ENCODE measurements around the gene ERBB4. TPM values are rescaled to one million over a fixed set of nuclear protein-coding genes. Genes with fewer than 3 reads are reported as not detected.

ERBB4 gene
- total and polyA plus RNA-seq, 10 of the 15 experiments (the other 5 are each of a cell fraction or from before 2014, with no cell fraction given), result under 0.01 to 0.23 (median 0.01) TPM; not detected in 4

DNA sequence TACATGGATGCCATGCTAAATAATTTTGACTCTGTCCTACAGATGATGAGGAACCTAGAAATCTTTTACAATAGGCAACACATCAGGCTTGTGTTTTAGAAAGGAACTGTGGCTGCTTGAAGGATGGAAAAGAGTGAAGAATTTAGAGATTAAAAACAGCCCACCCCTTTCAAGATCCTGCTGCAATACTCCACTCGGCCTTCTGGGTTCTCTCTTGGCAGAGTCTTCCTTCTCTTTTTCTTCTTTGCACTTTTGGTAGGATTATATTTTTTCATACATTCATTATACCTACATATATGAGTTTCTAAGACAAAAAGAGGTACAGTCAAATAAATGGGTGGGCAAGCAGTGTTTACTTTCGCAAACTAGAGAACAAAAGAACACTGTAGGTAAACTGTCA lies 474.3 kb downstream of the ERBB4 start:
- Histone ChIP-seq H3K9me3 (replicated peaks; ENCODE audit: control insufficient read depth, insufficient read depth, low read length) (no peaks in the 10 kb centered on the region), H3K9ac (ENCODE audit: control insufficient read depth, insufficient read depth, low read length) (no peak overlapping the region), H3K36me3 (ENCODE audit: control insufficient read depth in 2 of 2, insufficient read depth in 2 of 2, low read length in 1 of 2) (no peaks in the 10 kb centered on the region), H3K4me1 (ENCODE audit: control insufficient read depth, insufficient read depth, low read length) (no peaks in the 10 kb centered on the region), H3K4me2 (ENCODE audit: control insufficient read depth, insufficient read depth) (no peak overlapping the region), H3K27me3 (replicated peaks in 1 of 2; ENCODE audit: control insufficient read depth in 2 of 2, insufficient read depth in 2 of 2, low read length in 1 of 2) (no peaks in the 10 kb centered on the region), H3K4me3 (no peak overlapping the region), H3K27ac (ENCODE audit: control insufficient read depth, insufficient read depth) (no peak overlapping the region), H3K79me2 (ENCODE audit: control insufficient read depth, insufficient read depth, low read length) (no peaks in the 10 kb centered on the region), H2AFZ (ENCODE audit: control insufficient read depth, low read depth, low read length) (no peak overlapping the region; the same call in 1 of the 2 replicates), H4K20me1 (ENCODE audit: control insufficient read depth, insufficient read depth) (no peaks in the 10 kb centered on the region)
- DNase-seq (ENCODE audit: low read depth, low spot score), result no peak
- no peak for FAIRE-seq
- WGBS (ENCODE audit: insufficient coverage, insufficient replicate concordance, low lambda C conversion rate, missing lambda C conversion rate), result 26% methylated on average over 2 of the region's 2 CpGs
- SMC1A ChIA-PET (ENCODE audit: uncharacterized antibody, unreplicated experiment), result no interaction called here
- TF ChIP-seq ZNF24 (IDR thresholded peaks at IDR 0.05) (no peak), PAX8 (IDR thresholded peaks at IDR 0.05) (no peak)
- CTCF ChIA-PET, result no interaction called here
- RAD21 ChIA-PET (ENCODE audit: unreplicated experiment), result no interaction called here
- BruUV-seq (replicated peaks), result no TSS peak
- ATAC-seq, result no peak
- POLR2A ChIA-PET, result no interaction called here
- in situ Hi-C loops (cut with MboI), result no loop called here
- intact Hi-C loops (cut with micrococcal nuclease; ENCODE audit: unreplicated experiment), result no loop called here

DNA sequence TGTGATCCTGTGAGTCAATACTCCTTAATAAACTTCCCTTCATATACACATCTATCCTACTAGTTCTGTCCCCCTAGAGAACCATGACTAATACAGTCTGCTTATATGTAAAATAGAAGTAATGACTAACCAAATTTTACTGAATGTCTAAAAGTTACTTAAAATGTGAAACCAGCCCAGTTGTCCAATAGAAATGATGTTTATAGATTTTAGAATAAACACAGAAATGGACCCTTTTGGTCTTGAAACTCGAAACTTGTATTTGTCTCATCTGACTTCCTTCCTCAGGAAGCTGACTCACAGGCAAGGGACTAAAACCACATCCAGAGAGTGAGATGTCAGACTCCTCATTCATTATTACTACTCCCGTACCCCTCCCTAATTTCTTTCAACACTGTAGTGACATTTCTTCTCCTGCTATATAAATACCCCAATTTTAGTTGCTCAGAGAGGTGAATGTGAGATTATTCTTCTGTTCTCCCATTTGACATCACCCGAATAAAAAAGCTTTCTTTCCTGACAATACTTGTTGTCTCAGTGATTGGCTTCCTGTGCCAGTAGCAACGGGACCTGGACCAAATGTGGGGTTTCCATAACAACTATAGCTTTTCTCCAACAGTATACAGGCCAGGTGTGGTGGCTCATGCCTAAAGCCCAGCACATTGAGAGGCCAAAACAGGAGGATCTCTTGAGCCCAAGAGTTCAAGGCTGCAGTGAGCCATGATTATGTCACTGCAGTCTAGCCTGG lies 486.0 kb downstream of the ERBB4 start:
- intact Hi-C loops (cut with micrococcal nuclease; ENCODE audit: unreplicated experiment) (no loop called here), in situ Hi-C loops (cut with MboI) (no loop called here)
- no peaks in the 10 kb centered on the region; the same call in 2 of the 3 replicates for H3K9me3 ChIP-seq (replicated peaks; ENCODE audit: control insufficient read depth, insufficient read depth, low read length)
- H3K9ac ChIP-seq (ENCODE audit: control insufficient read depth, insufficient read depth, low read length), result no peak overlapping the region
- no peak overlapping the region for H3K4me3 ChIP-seq
- 6% methylated on average over 4 of the region's 4 CpGs for WGBS (ENCODE audit: insufficient coverage, insufficient replicate concordance, low lambda C conversion rate, missing lambda C conversion rate)
- no peak overlapping the region for H3K4me2 ChIP-seq (ENCODE audit: control insufficient read depth, insufficient read depth)
- ATAC-seq (no peak), DNase-seq (ENCODE audit: low read depth, low spot score) (no peak), FAIRE-seq (no peak)
- 0 out of 2 replicates have a peak, but pooled peaks have one; percentile 7 for TF ChIP-seq JUNB (IDR thresholded peaks at IDR 0.05)
- TF ChIP-seq RUNX3 (IDR thresholded peaks at IDR 0.05; ENCODE audit: low read length), result peak; percentile 39; the same call in 1 of the 2 replicates
- no peak for TF ChIP-seq BRCA1 (IDR thresholded peaks at IDR 0.05; ENCODE audit: low read depth, low read length)
- TF ChIP-seq, protein P1, sequence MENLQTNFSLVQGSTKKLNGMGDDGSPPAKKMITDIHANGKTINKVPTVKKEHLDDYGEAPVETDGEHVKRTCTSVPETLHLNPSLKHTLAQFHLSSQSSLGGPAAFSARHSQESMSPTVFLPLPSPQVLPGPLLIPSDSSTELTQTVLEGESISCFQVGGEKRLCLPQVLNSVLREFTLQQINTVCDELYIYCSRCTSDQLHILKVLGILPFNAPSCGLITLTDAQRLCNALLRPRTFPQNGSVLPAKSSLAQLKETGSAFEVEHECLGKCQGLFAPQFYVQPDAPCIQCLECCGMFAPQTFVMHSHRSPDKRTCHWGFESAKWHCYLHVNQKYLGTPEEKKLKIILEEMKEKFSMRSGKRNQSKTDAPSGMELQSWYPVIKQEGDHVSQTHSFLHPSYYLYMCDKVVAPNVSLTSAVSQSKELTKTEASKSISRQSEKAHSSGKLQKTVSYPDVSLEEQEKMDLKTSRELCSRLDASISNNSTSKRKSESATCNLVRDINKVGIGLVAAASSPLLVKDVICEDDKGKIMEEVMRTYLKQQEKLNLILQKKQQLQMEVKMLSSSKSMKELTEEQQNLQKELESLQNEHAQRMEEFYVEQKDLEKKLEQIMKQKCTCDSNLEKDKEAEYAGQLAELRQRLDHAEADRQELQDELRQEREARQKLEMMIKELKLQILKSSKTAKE (IDR thresholded peaks at IDR 0.05; ENCODE audit: low read depth, poor library complexity, severe bottlenecking), result no peak
- TF ChIP-seq ETV6 (conservative IDR thresholded peaks at IDR 0.05 in 1 of 2, IDR thresholded peaks at IDR 0.05 in 1 of 2; ENCODE audit: borderline replicate concordance in 1 of 2, low read depth in 1 of 2), result peak in 1 of 2 experiments; percentile 89; a peak in 2 of 4 replicates
- no peaks in the 10 kb centered on the region for H3K79me2 ChIP-seq (ENCODE audit: control insufficient read depth, insufficient read depth, low read length)
- no peaks in the 10 kb centered on the region for H3K4me1 ChIP-seq (ENCODE audit: control insufficient read depth, insufficient read depth, low read length)
- ChIA-PET POLR2A (no interaction called here), CTCF (interaction anchor here (1.0 kb wide), 1 partner anchor 48 kb away, joined by 4 read pairs; no protein-coding TSS in a partner anchor), SMC1A (ENCODE audit: uncharacterized antibody, unreplicated experiment) (interaction anchor here (0.7 kb wide), 1 partner anchor 10 kb away, joined by 3 read pairs; no protein-coding TSS in a partner anchor), RAD21 (ENCODE audit: unreplicated experiment) (no interaction called here)
- H2AFZ ChIP-seq (ENCODE audit: control insufficient read depth, low read depth, low read length), result no peak overlapping the region
- H3K36me3 ChIP-seq (ENCODE audit: control insufficient read depth in 2 of 2, insufficient read depth in 2 of 2, low read length in 1 of 2), result no peaks in the 10 kb centered on the region
- no TSS peak for BruUV-seq (replicated peaks)
- H4K20me1 ChIP-seq (ENCODE audit: control insufficient read depth, insufficient read depth), result no peaks in the 10 kb centered on the region
- H3K27me3 ChIP-seq (replicated peaks in 1 of 2; ENCODE audit: control insufficient read depth in 2 of 2, insufficient read depth in 2 of 2, low read length in 1 of 2), result no peaks in the 10 kb centered on the region
- H3K27ac ChIP-seq (ENCODE audit: control insufficient read depth, insufficient read depth), result no peak overlapping the region
